Measurements from ENCODE around the gene NPLOC4. TPM values are rescaled to one million over a fixed set of nuclear protein-coding genes. Genes with fewer than 3 reads are reported as not detected.

The NPLOC4 gene
- total and polyA plus RNA-seq, 2 of the 8 experiments (the other 6 are each of a cell fraction or from before 2014, with no cell fraction given) = 70.7 to 92.7 TPM

GRCh38 chr17:81656118-81656743 lies 19.3 kb upstream of the NPLOC4 start, which contains the start of gene PDE6G (continued):
- no peak for TF ChIP-seq POLR2AphosphoS5 (IDR thresholded peaks at IDR 0.05; ENCODE audit: low read depth, low read length)

All from H1 (cell line).